ENCODE results near the gene OR1Q1. TPM values are rescaled to one million over a fixed set of nuclear protein-coding genes. Genes with fewer than 3 reads are reported as not detected.
"Not testable (repeated sequence)": the region's sequence is repeated elsewhere in the genome, so short reads cannot be mapped to it uniquely, and the experiment has no call there.

OR1Q1 gene
- total RNA-seq: not detected
- total RNA-seq (2013): not detected
- 0 to 0.06 (median 0) reads per million in 29 experiments for total RNA-seq

GRCh38 chr9:122614362-122614761 is at the start of gene OR1Q1:
OR1Q1 (plus strand) TSS chr9:122614738; CDS start chr9:122614738, 0 bp downstream.
- Histone ChIP-seq H3K4me1 (ENCODE audit: control insufficient read depth in 1 of 2, extremely low read depth in 1 of 2, insufficient read depth in 2 of 2, low read length in 2 of 2) (no peaks in the 10 kb centered on the region), H3K27ac (ENCODE audit: low read length) (no peak within 1 kb of the TSS), H3K36me3 (ENCODE audit: control insufficient read depth in 2 of 2, extremely low read depth in 1 of 2, insufficient read depth in 1 of 2, low read length in 1 of 2) (no peaks in the 10 kb centered on the region), H3K9me3 (no peaks in the 10 kb centered on the region), H3K27me3 (replicated peaks in 1 of 2; ENCODE audit: control insufficient read depth in 2 of 2, extremely low read depth in 1 of 2, insufficient read depth in 2 of 2, low read length in 1 of 2) (peaks cover 0 to 4% of the 10 kb centered on the region in 2 experiments), H3K4me3 (ENCODE audit: control insufficient read depth in 1 of 2, extremely low read depth in 1 of 2, low read length in 1 of 2) (no peak within 1 kb of the TSS)
- no peak within 1 kb of the TSS for H3K4me3 Mint-ChIP-seq
- peaks cover 9 to 17% of the 10 kb centered on the region in 2 donors for H3K27me3 Mint-ChIP-seq
- ChIA-PET CTCF (no interaction called here), POLR2A (no interaction called here)
- no peak within 1 kb of the TSS for H3K27ac Mint-ChIP-seq
- H3K9me3 Mint-ChIP-seq: peaks cover 0 to 2% (median 0%) of the 10 kb centered on the region in 3 donors
- H3K36me3 Mint-ChIP-seq: no peaks in the 10 kb centered on the region
- DNase-seq (no peak), ATAC-seq (replicated peaks in 1 of 4) (no peak)
- WGBS (ENCODE audit: insufficient coverage): no CpG with 5 or more reads among the region's 1 CpG
- H3K4me1 Mint-ChIP-seq: no peaks in the 10 kb centered on the region

GRCh38 chr9:122567901-122568300 is 46.6 kb upstream of the OR1Q1 start:
- H3K27ac ChIP-seq (ENCODE audit: low read length): no peak overlapping the region
- Mint-ChIP-seq H3K4me3 (no peak overlapping the region), H3K27me3 (peaks cover 10 to 24% of the 10 kb centered on the region in 2 donors), H3K36me3 (no peaks in the 10 kb centered on the region), H3K9me3 (peaks cover 0 to 6% (median 0%) of the 10 kb centered on the region in 3 donors), H3K27ac (no peak overlapping the region), H3K4me1 (no peaks in the 10 kb centered on the region)
- peaks cover 0 to 3% of the 10 kb centered on the region in 2 experiments for H3K27me3 ChIP-seq (replicated peaks in 1 of 2; ENCODE audit: control insufficient read depth in 2 of 2, extremely low read depth in 1 of 2, insufficient read depth in 2 of 2, low read length in 1 of 2)
- 83% methylated on average over 4 of the region's 4 CpGs for WGBS (ENCODE audit: insufficient coverage)
- no peaks in the 10 kb centered on the region for H3K9me3 ChIP-seq
- no peaks in the 10 kb centered on the region for H3K4me1 ChIP-seq (ENCODE audit: control insufficient read depth in 1 of 2, extremely low read depth in 1 of 2, insufficient read depth in 2 of 2, low read length in 2 of 2)
- CTCF ChIA-PET: no interaction called here
- no peak for DNase-seq
- no peaks in the 10 kb centered on the region for H3K36me3 ChIP-seq (ENCODE audit: control insufficient read depth in 2 of 2, extremely low read depth in 1 of 2, insufficient read depth in 1 of 2, low read length in 1 of 2)
- ATAC-seq (replicated peaks in 1 of 4): no peak
- POLR2A ChIA-PET: no interaction called here
- no peak overlapping the region for H3K4me3 ChIP-seq (ENCODE audit: control insufficient read depth in 1 of 2, extremely low read depth in 1 of 2, low read length in 1 of 2)

- ChIA-PET CTCF (interaction anchor here in 1 of 2 donors (0.6 kb wide), 1 partner anchor 1551 kb away, joined by 3 read pairs; no protein-coding TSS in a partner anchor), POLR2A (no interaction called here)
- H3K27ac Mint-ChIP-seq: no peak overlapping the region
Measured at GRCh38 chr9:122572456-122572855, 42.1 kb upstream of the OR1Q1 start.

GRCh38 chr9:122579874-122580273 is 34.7 kb upstream of the OR1Q1 start:
- H3K9me3 Mint-ChIP-seq: peaks cover 0 to 2% (median 0%) of the 10 kb centered on the region in 3 donors
- H3K4me1 Mint-ChIP-seq: no peaks in the 10 kb centered on the region
- H3K4me3 Mint-ChIP-seq: no peak overlapping the region
- Histone ChIP-seq H3K36me3 (ENCODE audit: control insufficient read depth in 2 of 2, extremely low read depth in 1 of 2, insufficient read depth in 1 of 2, low read length in 1 of 2) (no peaks in the 10 kb centered on the region), H3K27ac (ENCODE audit: low read length) (no peak overlapping the region), H3K27me3 (replicated peaks in 1 of 2; ENCODE audit: control insufficient read depth in 2 of 2, extremely low read depth in 1 of 2, insufficient read depth in 2 of 2, low read length in 1 of 2) (peaks cover 0 to 3% of the 10 kb centered on the region in 2 experiments), H3K9me3 (no peaks in the 10 kb centered on the region), H3K4me1 (ENCODE audit: control insufficient read depth in 1 of 2, extremely low read depth in 1 of 2, insufficient read depth in 2 of 2, low read length in 2 of 2) (no peaks in the 10 kb centered on the region), H3K4me3 (ENCODE audit: control insufficient read depth in 1 of 2, extremely low read depth in 1 of 2, low read length in 1 of 2) (no peak overlapping the region)
- WGBS (ENCODE audit: insufficient coverage): 70% methylated on average over 3 of the region's 5 CpGs
- DNase-seq: no peak
- no peak overlapping the region for H3K27ac Mint-ChIP-seq
- ChIA-PET CTCF (no interaction called here), POLR2A (no interaction called here)
- no peaks in the 10 kb centered on the region for H3K27me3 Mint-ChIP-seq
- no peak for ATAC-seq (replicated peaks in 1 of 4)
- H3K36me3 Mint-ChIP-seq: peaks cover 9% of the 10 kb centered on the region

More at GRCh38 chr9:122572456-122572855, 42.1 kb upstream of the OR1Q1 start:
- ATAC-seq (replicated peaks in 1 of 4) (no peak), DNase-seq (no peak)
- H3K4me1 Mint-ChIP-seq: no peaks in the 10 kb centered on the region
- Histone ChIP-seq H3K9me3 (no peaks in the 10 kb centered on the region), H3K27ac (ENCODE audit: low read length) (no peak overlapping the region), H3K36me3 (ENCODE audit: control insufficient read depth in 2 of 2, extremely low read depth in 1 of 2, insufficient read depth in 1 of 2, low read length in 1 of 2) (no peaks in the 10 kb centered on the region), H3K4me3 (ENCODE audit: control insufficient read depth in 1 of 2, extremely low read depth in 1 of 2, low read length in 1 of 2) (no peak overlapping the region), H3K27me3 (replicated peaks in 1 of 2; ENCODE audit: control insufficient read depth in 2 of 2, extremely low read depth in 1 of 2, insufficient read depth in 2 of 2, low read length in 1 of 2) (no peaks in the 10 kb centered on the region), H3K4me1 (ENCODE audit: control insufficient read depth in 1 of 2, extremely low read depth in 1 of 2, insufficient read depth in 2 of 2, low read length in 2 of 2) (no peaks in the 10 kb centered on the region)
- 61% methylated on average over 2 of the region's 2 CpGs for WGBS (ENCODE audit: insufficient coverage)
- peaks cover 0 to 2% (median 0%) of the 10 kb centered on the region in 3 donors for H3K9me3 Mint-ChIP-seq
- peaks cover 0 to 5% of the 10 kb centered on the region in 2 donors for H3K27me3 Mint-ChIP-seq
- H3K36me3 Mint-ChIP-seq: peaks cover 6% of the 10 kb centered on the region
- no peak overlapping the region for H3K4me3 Mint-ChIP-seq

- Mint-ChIP-seq H3K9me3 (peaks cover 0 to 2% (median 0%) of the 10 kb centered on the region in 3 donors), H3K4me1 (no peaks in the 10 kb centered on the region), H3K4me3 (no peak overlapping the region), H3K27ac (no peak overlapping the region), H3K36me3 (peaks cover 9% of the 10 kb centered on the region), H3K27me3 (no peaks in the 10 kb centered on the region)
- no peak for DNase-seq
- Histone ChIP-seq H3K4me1 (ENCODE audit: control insufficient read depth in 1 of 2, extremely low read depth in 1 of 2, insufficient read depth in 2 of 2, low read length in 2 of 2) (no peaks in the 10 kb centered on the region), H3K4me3 (ENCODE audit: control insufficient read depth in 1 of 2, extremely low read depth in 1 of 2, low read length in 1 of 2) (no peak overlapping the region), H3K9me3 (no peaks in the 10 kb centered on the region), H3K27ac (ENCODE audit: low read length) (no peak overlapping the region), H3K36me3 (ENCODE audit: control insufficient read depth in 2 of 2, extremely low read depth in 1 of 2, insufficient read depth in 1 of 2, low read length in 1 of 2) (no peaks in the 10 kb centered on the region), H3K27me3 (replicated peaks in 1 of 2; ENCODE audit: control insufficient read depth in 2 of 2, extremely low read depth in 1 of 2, insufficient read depth in 2 of 2, low read length in 1 of 2) (peaks cover 0 to 3% of the 10 kb centered on the region in 2 experiments)
- no peak for ATAC-seq (replicated peaks in 1 of 4)
- WGBS (ENCODE audit: insufficient coverage): no CpG with 5 or more reads among the region's 3 CpGs
- CTCF ChIA-PET: no interaction called here
- POLR2A ChIA-PET: no interaction called here
Measured at GRCh38 chr9:122580360-122580759, 34.2 kb upstream of the OR1Q1 start.

GRCh38 chr9:122583284-122583683 is 31.3 kb upstream of the OR1Q1 start, which contains the start of gene OR1L8:
OR1L8 (minus strand) TSS chr9:122583384; CDS start chr9:122568477, 14,907 bp downstream.
- CTCF ChIA-PET; H3K4me1 ChIP-seq (ENCODE audit: control insufficient read depth in 1 of 2, extremely low read depth in 1 of 2, insufficient read depth in 2 of 2, low read length in 2 of 2); H3K27ac ChIP-seq (ENCODE audit: low read length); DNase-seq; H3K4me3 ChIP-seq (ENCODE audit: control insufficient read depth in 1 of 2, extremely low read depth in 1 of 2, low read length in 1 of 2); POLR2A ChIA-PET; H3K36me3 Mint-ChIP-seq; H3K27me3 Mint-ChIP-seq; H3K4me1 Mint-ChIP-seq; H3K9me3 Mint-ChIP-seq; H3K27ac Mint-ChIP-seq; H3K27me3 ChIP-seq (replicated peaks in 1 of 2; ENCODE audit: control insufficient read depth in 2 of 2, extremely low read depth in 1 of 2, insufficient read depth in 2 of 2, low read length in 1 of 2); H3K4me3 Mint-ChIP-seq; H3K9me3 ChIP-seq; ATAC-seq (replicated peaks in 1 of 4); H3K36me3 ChIP-seq (ENCODE audit: control insufficient read depth in 2 of 2, extremely low read depth in 1 of 2, insufficient read depth in 1 of 2, low read length in 1 of 2): not testable (repeated sequence)
- no CpG with 5 or more reads among the region's 8 CpGs for WGBS (ENCODE audit: insufficient coverage)

- H3K4me1 Mint-ChIP-seq: no peaks in the 10 kb centered on the region
- no peaks in the 10 kb centered on the region for H3K9me3 ChIP-seq
- peaks cover 0 to 12% (median 3%) of the 10 kb centered on the region in 3 donors for H3K9me3 Mint-ChIP-seq
- no CpG with 5 or more reads among the region's 1 CpG for WGBS (ENCODE audit: insufficient coverage)
- peaks cover 7 to 8% of the 10 kb centered on the region in 2 donors for H3K27me3 Mint-ChIP-seq
- CTCF ChIA-PET: no interaction called here
- H3K27ac Mint-ChIP-seq: no peak overlapping the region
- ATAC-seq (replicated peaks in 1 of 4): no peak
- H3K4me3 ChIP-seq (ENCODE audit: control insufficient read depth in 1 of 2, extremely low read depth in 1 of 2, low read length in 1 of 2): no peak overlapping the region
- H3K36me3 Mint-ChIP-seq: peaks cover 3% of the 10 kb centered on the region
- no peaks in the 10 kb centered on the region for H3K4me1 ChIP-seq (ENCODE audit: control insufficient read depth in 1 of 2, extremely low read depth in 1 of 2, insufficient read depth in 2 of 2, low read length in 2 of 2)
- H3K36me3 ChIP-seq (ENCODE audit: control insufficient read depth in 2 of 2, extremely low read depth in 1 of 2, insufficient read depth in 1 of 2, low read length in 1 of 2): no peaks in the 10 kb centered on the region
- no peak overlapping the region for H3K4me3 Mint-ChIP-seq
- H3K27ac ChIP-seq (ENCODE audit: low read length): no peak overlapping the region
- H3K27me3 ChIP-seq (replicated peaks in 1 of 2; ENCODE audit: control insufficient read depth in 2 of 2, extremely low read depth in 1 of 2, insufficient read depth in 2 of 2, low read length in 1 of 2): peaks cover 0 to 4% of the 10 kb centered on the region in 2 experiments
- DNase-seq: no peak
- POLR2A ChIA-PET: no interaction called here
Measured at GRCh38 chr9:122605691-122606090, 8.8 kb upstream of the OR1Q1 start.
